NCI-H2196 (cell line): ENCODE results near the gene UPF3A.

Experiments
- DNase-seq: peaks from one replicate; lab custom pipeline; 2025; ENCODE audit not compliant: unreplicated experiment; lab: John Stamatoyannopoulos, UW

Gene UPF3A

GRCh38 chr13:114303700-114304327 lies 22.4 kb downstream of the UPF3A start:
- DNase-seq: no peak

GRCh38 chr13:114304346-114305034 lies 23.1 kb downstream of the UPF3A start:
- DNase-seq: no peak

GRCh38 chr13:114309086-114309485 lies 27.7 kb downstream of the UPF3A start:
- no peak for DNase-seq

GRCh38 chr13:114309806-114310410 lies 28.5 kb downstream of the UPF3A start:
- no peak for DNase-seq

- no peak for DNase-seq
Observed at GRCh38 chr13:114310956-114311355, 29.6 kb downstream of the UPF3A start.

GRCh38 chr13:114311387-114311786 lies 30.0 kb downstream of the UPF3A start:
- no peak for DNase-seq

- no peak for DNase-seq
Observed at GRCh38 chr13:114311908-114312307, 30.5 kb downstream of the UPF3A start.

GRCh38 chr13:114313061-114313860 lies 31.9 kb downstream of the UPF3A start:
- no peak for DNase-seq

GRCh38 chr13:114314074-114314912 lies 32.9 kb downstream of the UPF3A start, which contains the start of gene CHAMP1:
TSS of gene CHAMP1 (plus strand) at chr13:114314503. CDS start at chr13:114323843, 9,340 bp downstream.
- DNase-seq: peak; percentile 89

GRCh38 chr13:114315074-114315785 lies 33.8 kb downstream of the UPF3A start:
- DNase-seq: no peak

- no peak for DNase-seq
Observed at GRCh38 chr13:114318624-114319023, 37.2 kb downstream of the UPF3A start.

GRCh38 chr13:114319441-114319913 lies 38.1 kb downstream of the UPF3A start:
- no peak for DNase-seq

- no peak for DNase-seq
Observed at GRCh38 chr13:114320065-114320464, 38.7 kb downstream of the UPF3A start.

GRCh38 chr13:114321256-114321655 lies 39.9 kb downstream of the UPF3A start:
- DNase-seq: no peak

- DNase-seq: no peak
Observed at GRCh38 chr13:114323349-114323748, 41.9 kb downstream of the UPF3A start.

GRCh38 chr13:114324334-114324733 lies 42.9 kb downstream of the UPF3A start:
- no peak for DNase-seq

- no peak for DNase-seq
Observed at GRCh38 chr13:114325729-114326128, 44.3 kb downstream of the UPF3A start.

- no peak for DNase-seq
Observed at GRCh38 chr13:114328034-114328433, 46.6 kb downstream of the UPF3A start.

- no peak for DNase-seq
Observed at GRCh38 chr13:114328595-114328994, 47.2 kb downstream of the UPF3A start.

- no peak for DNase-seq
Observed at GRCh38 chr13:114330086-114330485, 48.7 kb downstream of the UPF3A start.
